Measurements from ENCODE around the gene PLCB4.

GRCh38 chr20:9062066-9062465 is 6.8 kb upstream of the PLCB4 start:
- TF ChIP-seq POLR2A (IDR thresholded peaks at IDR 0.05; ENCODE audit: low read depth, low read length) (no peak), POLR2AphosphoS5 (IDR thresholded peaks at IDR 0.05; ENCODE audit: low read depth, low read length) (no peak)
